GM13977 (cell line): ENCODE data around the gene ZNF813.
"Not testable (repeated sequence)": the region's sequence is repeated elsewhere in the genome, so short reads cannot be mapped to it uniquely, and the experiment has no call there.

Experiments
- DNase-seq: peaks from one replicate; pipeline ENCODE4 v3.0.0; 2012; ENCODE audit warnings: low spot score
- CTCF ChIP-seq: IDR thresholded peaks from 2 replicates; pipeline ENCODE4 v1.5.1; 2012; ENCODE audit warnings: mild to moderate bottlenecking, control low read depth; ENCODE audit not compliant: insufficient read depth; ENCODE audit errors: extremely low read depth, missing control alignments
- in situ Hi-C: fragments of 300-500 bp; cut with MboI; formaldehyde crosslinking; loops from one replicate; pipeline ENCODE4 v1.12.0; 2022; ENCODE audit warnings: low sequenced_read_pairs, low pct_unique_long_range_greater_than_20kb, mixed read lengths, inconsistent platforms; ENCODE audit not compliant: unreplicated experiment

ZNF813 gene

GRCh38 chr19:53466726-53467484, 628 bp upstream of the ZNF813 start:
- in situ Hi-C loops: no loop called here
- TF ChIP-seq CTCF: no peak
- peak; percentile 24 for DNase-seq

GRCh38 chr19:53468628-53469027, 1.1 kb downstream of the ZNF813 start:
- DNase-seq, in situ Hi-C loops: not testable (repeated sequence)

GRCh38 chr19:53471916-53472315, 4.4 kb downstream of the ZNF813 start:
- TF ChIP-seq CTCF: no peak
- in situ Hi-C loops: no loop called here

GRCh38 chr19:53474832-53475231, 7.3 kb downstream of the ZNF813 start:
- in situ Hi-C loops, DNase-seq: not testable (repeated sequence)

More at GRCh38 chr19:53471916-53472315, 4.4 kb downstream of the ZNF813 start:
- no peak for DNase-seq

- in situ Hi-C loops: not testable (repeated sequence)
Observed at GRCh38 chr19:53475470-53475869, 7.9 kb downstream of the ZNF813 start.

GRCh38 chr19:53483751-53484150, 16.2 kb downstream of the ZNF813 start:
- in situ Hi-C loops: not testable (repeated sequence)

More at GRCh38 chr19:53475470-53475869, 7.9 kb downstream of the ZNF813 start:
- DNase-seq: not testable (repeated sequence)

GRCh38 chr19:53485046-53486004, 17.8 kb downstream of the ZNF813 start:
- DNase-seq: no peak
- TF ChIP-seq CTCF: no peak
- in situ Hi-C loops: no loop called here

More at GRCh38 chr19:53483751-53484150, 16.2 kb downstream of the ZNF813 start:
- DNase-seq: not testable (repeated sequence)

- in situ Hi-C loops: no loop called here
- DNase-seq: no peak
Observed at GRCh38 chr19:53492153-53492552, 24.6 kb downstream of the ZNF813 start.

GRCh38 chr19:53497311-53498023, 29.9 kb downstream of the ZNF813 start:
- DNase-seq, in situ Hi-C loops: not testable (repeated sequence)

More at GRCh38 chr19:53492153-53492552, 24.6 kb downstream of the ZNF813 start:
- no peak for TF ChIP-seq CTCF

- DNase-seq, in situ Hi-C loops: not testable (repeated sequence)
Observed at GRCh38 chr19:53498024-53498395, 30.5 kb downstream of the ZNF813 start.

GRCh38 chr19:53503151-53503550, 35.6 kb downstream of the ZNF813 start:
- DNase-seq, in situ Hi-C loops: not testable (repeated sequence)

GRCh38 chr19:53503671-53504364, 36.3 kb downstream of the ZNF813 start:
- in situ Hi-C loops, DNase-seq: not testable (repeated sequence)
